Hepatic stellate cell (primary cell): Measurements from ENCODE around the gene TNFRSF9.
"Not testable (repeated sequence)": the region's sequence is repeated elsewhere in the genome, so short reads cannot be mapped to it uniquely, and the experiment has no call there.

Source experiments
- DNase-seq: peaks from one replicate; pipeline ENCODE4 v3.0.0; 2011; ENCODE audit warnings: low spot score

Gene TNFRSF9

GRCh38 chr1:7940745-7941436 lies at the start of gene TNFRSF9:
Gene TNFRSF9, minus strand, starts transcription at chr1:7940839. Its CDS starts 845 bp downstream, at chr1:7939994.
- DNase-seq = peak; percentile 27

GRCh38 chr1:7989762-7990428 lies 49.3 kb upstream of the TNFRSF9 start:
- no peak for DNase-seq

GRCh38 chr1:7988576-7988975 lies 47.9 kb upstream of the TNFRSF9 start:
- DNase-seq = no peak

DNA sequence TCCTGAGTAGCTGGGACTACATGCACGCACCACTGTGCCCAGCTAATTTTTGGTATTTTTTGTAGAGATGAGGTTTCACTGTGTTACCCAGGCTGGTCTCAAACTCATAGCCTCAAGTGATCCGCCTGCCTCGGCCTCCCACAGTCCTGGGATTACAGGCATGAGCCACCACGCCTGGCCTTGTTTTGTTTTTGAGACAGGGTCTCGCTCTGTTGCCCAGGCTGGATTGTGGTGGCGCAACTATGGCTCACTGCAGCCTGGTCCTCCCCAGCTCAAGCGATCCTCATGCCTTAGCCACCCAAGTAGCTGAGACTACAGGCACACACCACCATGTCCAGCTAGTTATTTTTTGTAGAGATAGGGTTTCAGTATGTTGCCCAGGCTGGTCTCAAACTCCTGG lies 46.9 kb upstream of the TNFRSF9 start:
- no peak for DNase-seq

- DNase-seq = no peak
Observed at GRCh38 chr1:7985851-7986612, 45.4 kb upstream of the TNFRSF9 start.

- no peak for DNase-seq
Observed at GRCh38 chr1:7984811-7985210, 44.2 kb upstream of the TNFRSF9 start.

GRCh38 chr1:7983086-7983778 lies 42.6 kb upstream of the TNFRSF9 start:
- DNase-seq = no peak

DNA sequence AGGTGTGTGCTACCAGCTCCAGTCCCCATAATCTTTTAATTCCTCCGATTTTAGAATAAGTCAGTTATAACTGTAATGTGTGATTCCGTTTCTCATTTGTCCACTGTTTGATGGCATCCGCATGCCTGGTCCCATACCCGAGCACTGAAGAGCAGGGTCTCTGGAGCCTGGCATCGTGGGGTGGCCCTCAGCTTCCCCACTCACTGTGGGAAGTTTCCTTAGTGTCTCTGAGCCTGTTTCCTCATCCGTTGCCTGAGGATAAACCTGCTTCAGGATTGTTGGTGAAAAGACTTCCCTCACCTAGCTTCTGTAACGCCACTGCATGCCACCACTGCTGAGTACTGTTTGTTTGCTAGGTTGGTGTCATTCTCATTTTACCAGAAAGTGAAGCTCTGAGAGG lies 40.3 kb upstream of the TNFRSF9 start:
- DNase-seq = no peak

DNA sequence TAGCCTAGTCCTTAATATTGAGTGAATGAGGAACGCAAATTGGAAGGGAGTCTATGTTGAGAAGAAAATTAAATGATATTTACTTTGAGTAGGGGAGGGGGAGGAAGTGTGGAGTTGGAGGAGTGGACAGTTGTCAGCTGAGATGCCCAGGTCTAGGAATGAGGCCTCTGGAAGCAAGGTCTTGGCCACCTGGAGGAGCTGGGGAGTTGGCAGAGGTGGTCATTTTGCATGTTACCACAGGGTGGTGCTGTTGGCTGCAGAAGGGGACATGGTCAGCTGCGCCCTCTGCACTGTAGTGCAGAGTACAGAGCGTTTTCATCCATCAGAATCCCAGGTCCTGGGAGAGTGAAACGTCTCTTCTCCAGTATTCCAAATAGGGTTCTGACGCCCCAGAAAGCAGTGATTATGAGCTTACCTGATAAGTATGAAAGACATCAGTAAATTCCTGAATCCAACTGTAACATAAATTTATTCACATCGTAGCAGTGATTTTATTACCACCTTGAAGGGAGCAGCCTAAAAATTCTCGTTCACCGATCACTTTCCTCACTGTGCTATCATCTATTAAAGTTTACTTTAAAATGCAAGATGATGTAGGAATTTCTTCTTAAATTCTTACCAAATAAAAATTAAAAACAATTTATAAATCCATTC lies 34.7 kb upstream of the TNFRSF9 start:
- DNase-seq = peak; percentile 81

DNA sequence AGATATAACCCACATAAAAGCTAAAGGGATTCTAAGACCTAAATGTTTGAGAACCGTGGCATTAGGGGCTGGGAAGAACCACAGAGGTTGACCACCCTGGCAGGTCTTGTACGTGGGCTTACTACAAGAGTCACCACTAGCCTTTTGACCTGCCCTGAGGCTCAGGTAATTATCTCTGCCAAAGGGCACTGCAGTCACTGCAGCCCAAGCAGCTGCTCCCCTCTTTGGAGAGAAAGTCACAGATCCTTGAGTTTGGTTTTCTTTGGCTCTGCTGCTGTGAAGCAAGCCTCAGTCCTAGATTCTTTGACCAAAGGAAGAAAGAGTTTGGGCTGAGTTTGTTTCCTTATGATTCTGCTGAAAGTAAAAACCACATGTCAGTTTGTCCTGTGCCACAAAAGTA lies 32.4 kb upstream of the TNFRSF9 start:
- no peak for DNase-seq

GRCh38 chr1:7972285-7972684 lies 31.6 kb upstream of the TNFRSF9 start:
- no peak for DNase-seq

DNA sequence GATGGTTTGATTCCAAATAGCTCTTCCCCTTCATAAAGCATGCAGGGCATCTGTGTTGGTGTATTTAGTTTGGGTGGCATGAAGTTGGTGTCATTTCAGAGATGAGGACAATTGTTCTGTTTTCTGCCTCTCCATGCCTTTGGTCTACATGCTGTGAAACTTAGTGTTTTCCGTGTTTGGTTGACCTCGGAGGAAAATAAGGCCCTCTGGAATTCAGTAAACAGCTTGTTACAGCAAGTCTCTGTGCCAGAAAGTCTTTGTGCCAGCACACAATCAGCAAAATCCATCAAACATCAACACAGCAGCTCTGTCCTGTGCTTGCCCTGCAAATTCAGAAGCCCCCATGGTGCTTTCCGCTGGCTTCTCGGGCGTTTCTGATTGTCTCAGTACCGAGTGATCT lies 30.4 kb upstream of the TNFRSF9 start:
- no peak for DNase-seq

DNA sequence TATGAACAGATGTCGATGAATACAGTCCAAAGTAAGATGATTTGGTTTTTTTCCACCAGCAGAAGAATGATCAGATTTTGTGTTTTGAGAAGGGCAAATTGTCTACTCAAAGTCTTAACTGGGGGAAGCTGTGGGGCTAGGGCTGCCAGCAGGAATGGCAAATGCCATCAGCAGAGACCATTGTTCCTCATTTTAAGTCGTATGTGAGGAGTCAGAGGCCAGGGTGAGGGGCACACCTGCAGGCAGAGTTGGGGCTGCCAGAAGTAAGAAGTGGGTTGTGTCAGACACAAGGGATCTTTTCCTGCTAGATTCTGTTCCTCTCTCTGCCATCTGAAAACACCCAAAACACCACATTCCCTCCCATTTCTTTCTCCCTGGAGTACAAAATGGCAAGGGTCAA lies 29.6 kb upstream of the TNFRSF9 start:
- DNase-seq = no peak

DNA sequence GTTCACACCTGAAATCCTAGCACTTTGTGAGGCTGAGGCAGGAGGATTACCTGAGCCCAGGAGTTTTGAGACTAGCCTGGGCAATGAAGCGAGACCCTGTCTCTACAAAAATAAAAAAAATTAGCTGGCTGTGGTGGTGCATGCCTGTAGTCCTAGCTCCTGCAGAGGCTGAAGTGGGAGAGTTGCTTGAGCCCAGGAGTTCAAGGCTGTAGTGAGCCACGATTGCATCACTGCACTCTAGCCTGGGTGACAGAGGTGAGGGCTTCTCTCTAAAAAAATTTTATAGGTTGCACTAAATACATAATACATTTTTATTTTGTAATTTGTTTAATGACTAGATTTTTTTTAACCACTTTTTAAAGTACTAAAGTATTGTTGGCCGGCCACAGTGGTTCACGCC lies 27.0 kb upstream of the TNFRSF9 start:
- no peak for DNase-seq

GRCh38 chr1:7967196-7967595 lies 26.6 kb upstream of the TNFRSF9 start:
- no peak for DNase-seq

DNA sequence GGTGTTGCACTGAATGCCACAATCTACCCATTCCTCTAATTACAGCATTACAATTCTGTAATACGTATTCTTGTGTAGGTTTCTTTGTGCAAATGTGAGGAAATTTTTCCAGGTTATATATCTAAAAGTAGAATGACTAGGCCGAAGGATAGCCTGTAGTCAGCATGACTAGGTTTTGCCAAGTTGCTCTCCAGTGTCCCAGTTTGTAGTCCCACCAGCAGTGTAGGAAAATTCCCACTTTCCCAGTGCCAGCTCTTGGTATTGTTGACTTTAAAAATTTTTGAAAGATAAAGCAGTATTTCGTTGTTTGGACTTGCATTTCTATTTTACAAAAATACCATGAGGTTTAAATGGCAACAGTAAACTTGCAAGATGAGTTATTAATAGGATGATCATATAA lies 23.8 kb upstream of the TNFRSF9 start:
- no peak for DNase-seq

DNA sequence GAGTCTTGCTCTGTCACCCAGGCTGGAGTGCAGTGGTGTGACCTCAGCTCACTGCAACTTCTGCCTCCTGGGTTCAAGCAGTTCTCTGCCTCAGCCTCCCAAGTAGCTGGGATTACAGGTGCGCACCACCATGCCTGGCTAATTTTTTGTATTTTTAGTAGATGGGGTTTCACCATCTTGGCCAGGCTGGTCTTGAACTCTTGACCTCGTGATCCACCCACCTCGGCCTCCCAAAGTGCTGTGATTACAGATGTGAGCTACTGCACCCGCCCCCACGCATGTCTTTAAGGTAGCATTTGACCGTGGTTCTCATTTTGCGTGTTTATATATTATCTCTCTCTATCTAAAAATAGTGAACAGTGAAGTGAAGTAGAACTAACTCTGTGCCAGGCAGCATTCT lies 23.2 kb upstream of the TNFRSF9 start:
- not testable (repeated sequence) for DNase-seq

DNA sequence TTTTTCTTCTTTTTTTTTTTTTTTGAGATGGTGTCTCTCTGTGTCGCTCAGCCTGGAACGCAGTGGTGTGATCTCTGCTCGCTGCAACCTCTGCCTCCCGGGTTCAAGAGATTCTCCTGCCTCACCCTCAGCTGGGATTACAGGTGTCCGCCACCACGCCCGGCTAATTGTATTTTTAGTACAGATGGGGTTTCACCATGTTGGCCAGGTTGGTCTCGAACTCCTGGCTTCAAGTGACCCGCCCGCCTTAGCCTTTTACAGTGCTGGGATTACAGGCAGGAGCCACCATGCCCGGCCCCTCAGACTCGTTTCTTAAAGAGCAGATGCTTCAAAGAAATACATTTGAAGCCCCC lies 22.7 kb upstream of the TNFRSF9 start:
- DNase-seq = not testable (repeated sequence)

- DNase-seq = no peak
Observed at GRCh38 chr1:7962636-7963377, 22.2 kb upstream of the TNFRSF9 start.

GRCh38 chr1:7962014-7962335 lies 21.3 kb upstream of the TNFRSF9 start:
- peak; percentile 42 for DNase-seq

DNA sequence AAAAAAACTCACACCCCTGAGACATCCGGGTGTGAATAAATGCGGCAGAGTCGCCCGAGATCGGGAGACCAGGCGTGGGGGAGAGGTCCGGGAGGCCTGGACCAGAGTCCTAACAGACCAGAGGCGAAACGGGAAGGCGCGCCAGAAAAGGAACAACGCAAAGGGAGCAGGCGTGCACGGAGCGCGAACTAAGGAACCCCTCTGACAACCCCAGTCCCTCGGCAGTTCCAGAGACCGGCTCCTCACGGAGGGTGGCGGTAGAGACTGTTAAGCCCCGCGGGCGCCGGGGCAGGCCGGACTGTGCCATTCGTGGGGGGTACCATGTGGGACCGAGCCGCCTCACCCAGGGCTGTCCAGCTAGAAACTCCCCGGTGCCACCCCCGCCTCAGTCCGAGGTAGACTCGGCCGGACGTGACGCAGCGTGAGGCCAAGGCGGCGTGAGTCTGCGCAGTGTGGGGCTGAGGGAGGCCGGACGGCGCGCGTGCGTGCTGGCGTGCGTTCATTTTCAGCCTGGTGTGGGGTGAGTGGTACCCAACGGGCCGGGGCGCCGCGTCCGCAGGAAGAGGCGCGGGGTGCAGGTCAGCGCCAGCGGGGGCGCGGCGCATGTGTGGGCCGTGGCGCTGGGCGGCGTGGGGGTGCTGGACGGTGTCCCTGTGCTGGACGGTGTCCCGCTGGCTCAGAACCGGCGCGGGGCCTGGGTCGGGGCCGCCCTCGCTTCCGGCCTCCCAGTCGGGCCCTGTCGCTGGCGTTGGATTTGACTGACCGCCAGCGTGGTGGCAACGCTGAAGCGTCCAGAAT lies 20.8 kb upstream of the TNFRSF9 start, which contains the start of gene PARK7:
Gene PARK7 (plus strand): TSS at position 496 of the 798 bp plus-strand sequence. CDS start 1,075 bp downstream, outside the sequence.
- DNase-seq = peak; percentile 99
